ENCODE data around the gene KANK4.

Gene KANK4

GRCh38 chr1:62288224-62288623, 31.0 kb downstream of the KANK4 start:
- no peak for DNase-seq (ENCODE audit: low read depth)
- no peak for TF ChIP-seq POLR2A (IDR thresholded peaks at IDR 0.05; ENCODE audit: extremely low read depth, insufficient read length)
- TF ChIP-seq CTCF (IDR thresholded peaks at IDR 0.05; ENCODE audit: low read depth, low read length) = no peak
- TF ChIP-seq, protein P1, sequence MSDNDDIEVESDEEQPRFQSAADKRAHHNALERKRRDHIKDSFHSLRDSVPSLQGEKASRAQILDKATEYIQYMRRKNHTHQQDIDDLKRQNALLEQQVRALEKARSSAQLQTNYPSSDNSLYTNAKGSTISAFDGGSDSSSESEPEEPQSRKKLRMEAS (IDR thresholded peaks at IDR 0.05; ENCODE audit: low read depth, low read length) = no peak
- no peak for TF ChIP-seq MYC (IDR thresholded peaks at IDR 0.05; ENCODE audit: low read depth, low read length)
- no peak overlapping the region for H3K4me3 ChIP-seq (ENCODE audit: low read depth, low read length)

DNA sequence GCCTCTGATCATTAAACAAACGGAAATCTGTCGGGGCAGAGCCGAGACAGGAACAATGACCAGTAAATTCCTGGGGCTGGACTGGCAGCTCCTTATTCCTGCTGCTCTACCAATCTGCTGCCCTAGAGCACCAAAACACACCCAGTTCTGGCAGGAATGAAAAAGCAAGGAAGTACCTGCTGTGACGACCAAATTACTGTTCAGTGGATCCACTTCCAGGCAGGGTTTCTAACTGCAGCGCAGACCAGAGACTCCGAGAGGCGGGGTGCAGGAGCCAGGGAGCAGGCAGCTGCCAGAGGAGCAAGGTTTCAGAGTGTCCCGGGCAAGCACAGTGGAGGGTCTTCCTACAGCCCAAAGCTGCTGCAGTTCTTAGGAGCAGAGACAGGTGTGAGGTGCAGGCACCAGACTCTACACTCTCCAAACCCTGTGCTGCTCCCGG, 32.4 kb downstream of the KANK4 start:
- H3K4me3 ChIP-seq (ENCODE audit: low read depth, low read length) = no peak overlapping the region
- no peak for DNase-seq (ENCODE audit: low read depth)

GRCh38 chr1:62285984-62286785, 33.0 kb downstream of the KANK4 start:
- DNase-seq (ENCODE audit: low read depth) = no peak
- TF ChIP-seq CTCF (IDR thresholded peaks at IDR 0.05; ENCODE audit: low read depth, low read length) = no peak
- TF ChIP-seq, protein P1 (IDR thresholded peaks at IDR 0.05; ENCODE audit: low read depth, low read length) = no peak
- no peak overlapping the region for H3K4me3 ChIP-seq (ENCODE audit: low read depth, low read length)

More for the DNA sequence above, 32.4 kb downstream of the KANK4 start:
- no peak for TF ChIP-seq MYC (IDR thresholded peaks at IDR 0.05; ENCODE audit: low read depth, low read length)
- TF ChIP-seq CTCF (IDR thresholded peaks at IDR 0.05; ENCODE audit: low read depth, low read length) = no peak
- no peak for TF ChIP-seq POLR2A (IDR thresholded peaks at IDR 0.05; ENCODE audit: extremely low read depth, insufficient read length)
- TF ChIP-seq, protein P1 (IDR thresholded peaks at IDR 0.05; ENCODE audit: low read depth, low read length) = no peak

GRCh38 chr1:62285440-62285839, 33.8 kb downstream of the KANK4 start:
- DNase-seq (ENCODE audit: low read depth) = no peak
- H3K4me3 ChIP-seq (ENCODE audit: low read depth, low read length) = no peak overlapping the region
- no peak for TF ChIP-seq CTCF (IDR thresholded peaks at IDR 0.05; ENCODE audit: low read depth, low read length)
- TF ChIP-seq, protein P1 (IDR thresholded peaks at IDR 0.05; ENCODE audit: low read depth, low read length) = no peak
- no peak for TF ChIP-seq MYC (IDR thresholded peaks at IDR 0.05; ENCODE audit: low read depth, low read length)

DNA sequence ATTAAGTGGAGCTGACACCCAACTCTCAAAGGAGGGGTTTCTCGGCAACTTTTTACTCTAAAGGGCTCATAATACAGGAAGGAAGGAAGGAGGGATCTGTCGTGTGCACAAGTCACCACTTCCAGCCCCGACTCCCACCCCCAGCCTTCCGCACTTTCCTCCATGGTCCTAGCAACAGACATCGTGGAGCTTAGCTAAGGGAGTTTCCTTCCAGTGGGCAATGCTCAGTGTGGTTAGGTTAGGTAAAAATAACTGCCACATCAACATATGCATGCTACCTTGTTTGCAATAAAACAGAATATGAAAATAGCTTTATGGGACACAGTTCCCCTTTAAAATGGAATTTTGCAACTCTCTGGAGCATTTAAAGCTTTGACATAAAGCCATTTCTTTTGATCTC, 35.2 kb downstream of the KANK4 start:
- H3K4me3 ChIP-seq (ENCODE audit: low read depth, low read length) = no peak overlapping the region
- TF ChIP-seq, protein P1 (IDR thresholded peaks at IDR 0.05; ENCODE audit: low read depth, low read length) = no peak
- no peak for TF ChIP-seq POLR2A (IDR thresholded peaks at IDR 0.05; ENCODE audit: extremely low read depth, insufficient read length)
- TF ChIP-seq MYC (IDR thresholded peaks at IDR 0.05; ENCODE audit: low read depth, low read length) = no peak
- no peak for TF ChIP-seq CTCF (IDR thresholded peaks at IDR 0.05; ENCODE audit: low read depth, low read length)
- no peak for DNase-seq (ENCODE audit: low read depth)
